Stimulated activated naive CD8-positive, alpha-beta T cell treated with anti-CD3 and anti-CD28 coated beads, Interleukin-15, amount 100 ng/mL, for 72 hours (primary cell): ENCODE measurements around the gene GADD45GIP1.
A peak's percentile ranks its signal among the peaks of the same experiment; 100 is the strongest.

ENCODE experiments used
- ATAC-seq: fragments of 150-1000 bp; cut with Tn5 transposase; 2 replicates; pipeline ENCODE4 v1.10.0; 2021; ENCODE audit warnings: mild to moderate bottlenecking, moderate library complexity
- DNase-seq, 2 donors: peaks; one replicate each; pipeline ENCODE4 v3.0.0; 2021 to 2022
- H3K27ac Mint-ChIP-seq, 2 donors: one replicate each; pipeline ENCODE4 v1.8.0; 2022; ENCODE audit warnings: mild to moderate bottlenecking in 2 of 2, mixed read lengths in 2 of 2, moderate library complexity in 2 of 2
- H3K27me3 Mint-ChIP-seq: one replicate; pipeline ENCODE4 v1.8.0; 2022; ENCODE audit warnings: mixed read lengths
- H3K4me1 Mint-ChIP-seq: one replicate; pipeline ENCODE4 v1.8.0; 2022; ENCODE audit warnings: mild to moderate bottlenecking, mixed read lengths
- H3K4me3 Mint-ChIP-seq, 2 donors: one replicate each; pipeline ENCODE4 v1.8.0; 2022; ENCODE audit warnings: mild to moderate bottlenecking in 2 of 2, mixed read lengths in 2 of 2, moderate library complexity in 1 of 2
- H3K9me3 Mint-ChIP-seq, 2 donors: one replicate each; pipeline ENCODE4 v1.8.0; 2022; ENCODE audit warnings: mixed read lengths in 2 of 2

The GADD45GIP1 gene

GRCh38 chr19:12943437-12944044 lies 13.5 kb downstream of the GADD45GIP1 start:
- Mint-ChIP-seq H3K27ac (peak overlapping the region in 1 of 2 donors; percentile 86), H3K4me1 (peaks cover 92% of the 10 kb centered on the region), H3K27me3 (no peaks in the 10 kb centered on the region), H3K4me3 (peak overlapping the region; percentile 15 to 17), H3K9me3 (no peaks in the 10 kb centered on the region)
- DNase-seq: no peak
- no peak for ATAC-seq

GRCh38 chr19:12940897-12941296 lies 16.1 kb downstream of the GADD45GIP1 start:
- Mint-ChIP-seq H3K27ac (peak overlapping the region; percentile 40 to 93), H3K27me3 (no peaks in the 10 kb centered on the region), H3K9me3 (no peaks in the 10 kb centered on the region), H3K4me3 (peak overlapping the region; percentile 70 to 99), H3K4me1 (peaks cover 90% of the 10 kb centered on the region)
- DNase-seq (no peak), ATAC-seq (no peak)

GRCh38 chr19:12939975-12940423 lies 17.0 kb downstream of the GADD45GIP1 start:
- Mint-ChIP-seq H3K9me3 (no peaks in the 10 kb centered on the region), H3K4me1 (peaks cover 81% of the 10 kb centered on the region), H3K27me3 (no peaks in the 10 kb centered on the region), H3K27ac (peak overlapping the region; percentile 87 to 98), H3K4me3 (peak overlapping the region; percentile 99)
- ATAC-seq: no peak
- DNase-seq: no peak

- peak overlapping the region; percentile 99 for H3K4me3 Mint-ChIP-seq
- DNase-seq (peak in 1 of 2 donors; percentile 48), ATAC-seq (peak; percentile 21)
- H3K27me3 Mint-ChIP-seq: no peaks in the 10 kb centered on the region
- H3K27ac Mint-ChIP-seq: peak overlapping the region; percentile 94 to 98
- no peaks in the 10 kb centered on the region for H3K9me3 Mint-ChIP-seq
- peaks cover 75% of the 10 kb centered on the region for H3K4me1 Mint-ChIP-seq
Measured at GRCh38 chr19:12938779-12939601, 18.0 kb downstream of the GADD45GIP1 start.

GRCh38 chr19:12937927-12938778 lies 18.9 kb downstream of the GADD45GIP1 start, which contains the start of gene CALR:
CALR (plus strand) TSS chr19:12938609; CDS start chr19:12938680, 71 bp downstream.
- Mint-ChIP-seq H3K27ac (peak within 1 kb of the TSS; percentile 95 to 98), H3K4me3 (peak within 1 kb of the TSS; percentile 99), H3K4me1 (peaks cover 72% of the 10 kb centered on the region), H3K27me3 (no peaks in the 10 kb centered on the region), H3K9me3 (no peaks in the 10 kb centered on the region)
- peak; percentile 92 for ATAC-seq
- DNase-seq: peak; percentile 99 to 100

- peak overlapping the region; percentile 99 for H3K4me3 Mint-ChIP-seq
- ATAC-seq (no peak), DNase-seq (no peak)
- H3K9me3 Mint-ChIP-seq: no peaks in the 10 kb centered on the region
- peaks cover 72% of the 10 kb centered on the region for H3K4me1 Mint-ChIP-seq
- peak overlapping the region; percentile 95 to 98 for H3K27ac Mint-ChIP-seq
- no peaks in the 10 kb centered on the region for H3K27me3 Mint-ChIP-seq
Measured at GRCh38 chr19:12937093-12937926, 19.7 kb downstream of the GADD45GIP1 start.

GRCh38 chr19:12936582-12936981 lies 20.4 kb downstream of the GADD45GIP1 start:
- H3K4me1 Mint-ChIP-seq: peaks cover 72% of the 10 kb centered on the region
- no peaks in the 10 kb centered on the region for H3K9me3 Mint-ChIP-seq
- DNase-seq: no peak
- no peak for ATAC-seq
- H3K4me3 Mint-ChIP-seq: peak overlapping the region in 1 of 2 donors; percentile 44
- H3K27me3 Mint-ChIP-seq: no peaks in the 10 kb centered on the region
- no peak overlapping the region for H3K27ac Mint-ChIP-seq

GRCh38 chr19:12935071-12935470 lies 22.0 kb downstream of the GADD45GIP1 start:
- Mint-ChIP-seq H3K27ac (peak overlapping the region in 1 of 2 donors; percentile 27), H3K4me3 (no peak overlapping the region), H3K27me3 (no peaks in the 10 kb centered on the region), H3K4me1 (peaks cover 67% of the 10 kb centered on the region), H3K9me3 (no peaks in the 10 kb centered on the region)
- DNase-seq (no peak), ATAC-seq (no peak)

GRCh38 chr19:12933287-12934072 lies 23.5 kb downstream of the GADD45GIP1 start, which contains the start of gene FARSA:
FARSA (minus strand) TSS chr19:12933711; CDS start chr19:12933696, 15 bp downstream.
- Mint-ChIP-seq H3K4me1 (peaks cover 65% of the 10 kb centered on the region), H3K4me3 (peak within 1 kb of the TSS; percentile 91 to 95), H3K9me3 (no peaks in the 10 kb centered on the region), H3K27me3 (no peaks in the 10 kb centered on the region), H3K27ac (peak within 1 kb of the TSS; percentile 94 to 98)
- peak; percentile 82 to 87 for DNase-seq
- ATAC-seq: peak; percentile 74

- Mint-ChIP-seq H3K4me1 (peaks cover 61% of the 10 kb centered on the region), H3K4me3 (peak overlapping the region; percentile 91 to 95), H3K9me3 (no peaks in the 10 kb centered on the region), H3K27ac (peak overlapping the region; percentile 94 to 98), H3K27me3 (no peaks in the 10 kb centered on the region)
- no peak for ATAC-seq
- no peak for DNase-seq
Measured at GRCh38 chr19:12932392-12933286, 24.4 kb downstream of the GADD45GIP1 start.

- no peak overlapping the region for H3K4me3 Mint-ChIP-seq
- peaks cover 51% of the 10 kb centered on the region for H3K4me1 Mint-ChIP-seq
- no peak overlapping the region for H3K27ac Mint-ChIP-seq
- DNase-seq: no peak
- H3K9me3 Mint-ChIP-seq: no peaks in the 10 kb centered on the region
- H3K27me3 Mint-ChIP-seq: no peaks in the 10 kb centered on the region
- no peak for ATAC-seq
Measured at GRCh38 chr19:12930002-12930645, 26.9 kb downstream of the GADD45GIP1 start.

GRCh38 chr19:12924621-12925310 lies 32.3 kb downstream of the GADD45GIP1 start:
- no peaks in the 10 kb centered on the region for H3K27me3 Mint-ChIP-seq
- H3K4me3 Mint-ChIP-seq: no peak overlapping the region
- DNase-seq (no peak), ATAC-seq (no peak)
- H3K9me3 Mint-ChIP-seq: no peaks in the 10 kb centered on the region
- H3K27ac Mint-ChIP-seq: no peak overlapping the region
- H3K4me1 Mint-ChIP-seq: peaks cover 19% of the 10 kb centered on the region
